ENCODE data around the gene OBP2B. TPM values are rescaled to one million over a fixed set of nuclear protein-coding genes. Genes with fewer than 3 reads are reported as not detected.
"Not testable (repeated sequence)": the region's sequence is repeated elsewhere in the genome, so short reads cannot be mapped to it uniquely, and the experiment has no call there.

The OBP2B gene
- not detected for polyA plus RNA-seq

GRCh38 chr9:133208880-133209300, at the start of gene OBP2B:
Gene OBP2B, minus strand, starts transcription at chr9:133209250. Its CDS starts 51 bp downstream, at chr9:133209199.
- H3K9me3 ChIP-seq (ENCODE audit: control insufficient read depth in 2 of 2, insufficient read depth in 1 of 2, low read depth in 1 of 2, low read length in 1 of 2); H3K4me3 ChIP-seq (ENCODE audit: low read depth in 1 of 2, low read length in 2 of 2); H3K36me3 ChIP-seq (ENCODE audit: control insufficient read depth in 2 of 2, insufficient read depth in 2 of 2, low read length in 1 of 2); H3K27ac ChIP-seq (ENCODE audit: low read depth in 2 of 2, low read length in 1 of 2); H3K4me1 ChIP-seq (ENCODE audit: control insufficient read depth in 2 of 2, insufficient read depth in 2 of 2, low read length in 1 of 2); H3K27me3 ChIP-seq (ENCODE audit: control insufficient read depth in 1 of 2, insufficient read depth in 2 of 2, low read length in 2 of 2): not testable (repeated sequence)
- 80 to 86% methylated on average over 11 of the region's 18 CpGs for WGBS, 2 donors

GRCh38 chr9:133258061-133259015, 49.3 kb upstream of the OBP2B start:
- Histone ChIP-seq H3K36me3 (ENCODE audit: control insufficient read depth in 2 of 2, insufficient read depth in 2 of 2, low read length in 1 of 2) (peaks cover 0 to 23% of the 10 kb centered on the region in 2 donors), H3K27me3 (ENCODE audit: control insufficient read depth in 1 of 2, insufficient read depth in 2 of 2, low read length in 2 of 2) (no peaks in the 10 kb centered on the region), H3K4me3 (ENCODE audit: low read depth in 1 of 2, low read length in 2 of 2) (no peak overlapping the region), H3K9me3 (ENCODE audit: control insufficient read depth in 2 of 2, insufficient read depth in 1 of 2, low read depth in 1 of 2, low read length in 1 of 2) (no peaks in the 10 kb centered on the region), H3K27ac (ENCODE audit: low read depth in 2 of 2, low read length in 1 of 2) (no peak overlapping the region), H3K4me1 (ENCODE audit: control insufficient read depth in 2 of 2, insufficient read depth in 2 of 2, low read length in 1 of 2) (no peaks in the 10 kb centered on the region)
- WGBS, 2 donors = 80 to 84% methylated on average over 21 of the region's 21 CpGs

- 53 to 57% methylated on average over 13 of the region's 13 CpGs for WGBS, 2 donors
- peaks cover 0 to 2% of the 10 kb centered on the region in 2 donors for H3K4me1 ChIP-seq (ENCODE audit: control insufficient read depth in 2 of 2, insufficient read depth in 2 of 2, low read length in 1 of 2)
- no peak overlapping the region for H3K27ac ChIP-seq (ENCODE audit: low read depth in 2 of 2, low read length in 1 of 2)
- H3K36me3 ChIP-seq (ENCODE audit: control insufficient read depth in 2 of 2, insufficient read depth in 2 of 2, low read length in 1 of 2) = peaks cover 0 to 23% of the 10 kb centered on the region in 2 donors
- no peak overlapping the region for H3K4me3 ChIP-seq (ENCODE audit: low read depth in 1 of 2, low read length in 2 of 2)
- no peaks in the 10 kb centered on the region for H3K27me3 ChIP-seq (ENCODE audit: control insufficient read depth in 1 of 2, insufficient read depth in 2 of 2, low read length in 2 of 2)
- no peaks in the 10 kb centered on the region for H3K9me3 ChIP-seq (ENCODE audit: control insufficient read depth in 2 of 2, insufficient read depth in 1 of 2, low read depth in 1 of 2, low read length in 1 of 2)
Measured at GRCh38 chr9:133257465-133257956, 48.5 kb upstream of the OBP2B start.

- no peak overlapping the region for H3K4me3 ChIP-seq (ENCODE audit: low read depth in 1 of 2, low read length in 2 of 2)
- no peak overlapping the region for H3K27ac ChIP-seq (ENCODE audit: low read depth in 2 of 2, low read length in 1 of 2)
- WGBS, 2 donors = 62 to 80% methylated on average over 10 of the region's 10 CpGs
Measured at GRCh38 chr9:133256686-133257091, 47.6 kb upstream of the OBP2B start.

GRCh38 chr9:133256136-133256461, 47.0 kb upstream of the OBP2B start:
- Histone ChIP-seq H3K36me3 (ENCODE audit: control insufficient read depth in 2 of 2, insufficient read depth in 2 of 2, low read length in 1 of 2) (peaks cover 0 to 21% of the 10 kb centered on the region in 2 donors), H3K27me3 (ENCODE audit: control insufficient read depth in 1 of 2, insufficient read depth in 2 of 2, low read length in 2 of 2) (no peaks in the 10 kb centered on the region), H3K4me1 (ENCODE audit: control insufficient read depth in 2 of 2, insufficient read depth in 2 of 2, low read length in 1 of 2) (peaks cover 2 to 12% of the 10 kb centered on the region in 2 donors), H3K4me3 (ENCODE audit: low read depth in 1 of 2, low read length in 2 of 2) (no peak overlapping the region), H3K9me3 (ENCODE audit: control insufficient read depth in 2 of 2, insufficient read depth in 1 of 2, low read depth in 1 of 2, low read length in 1 of 2) (no peaks in the 10 kb centered on the region), H3K27ac (ENCODE audit: low read depth in 2 of 2, low read length in 1 of 2) (no peak overlapping the region)
- 94 to 96% methylated on average over 30 of the region's 30 CpGs for WGBS, 2 donors

More at GRCh38 chr9:133256686-133257091, 47.6 kb upstream of the OBP2B start:
- peaks cover 2 to 10% of the 10 kb centered on the region in 2 donors for H3K4me1 ChIP-seq (ENCODE audit: control insufficient read depth in 2 of 2, insufficient read depth in 2 of 2, low read length in 1 of 2)
- H3K27me3 ChIP-seq (ENCODE audit: control insufficient read depth in 1 of 2, insufficient read depth in 2 of 2, low read length in 2 of 2) = no peaks in the 10 kb centered on the region
- H3K9me3 ChIP-seq (ENCODE audit: control insufficient read depth in 2 of 2, insufficient read depth in 1 of 2, low read depth in 1 of 2, low read length in 1 of 2) = no peaks in the 10 kb centered on the region
- H3K36me3 ChIP-seq (ENCODE audit: control insufficient read depth in 2 of 2, insufficient read depth in 2 of 2, low read length in 1 of 2) = peaks cover 0 to 23% of the 10 kb centered on the region in 2 donors

- Histone ChIP-seq H3K4me3 (ENCODE audit: low read depth in 1 of 2, low read length in 2 of 2) (no peak overlapping the region), H3K9me3 (ENCODE audit: control insufficient read depth in 2 of 2, insufficient read depth in 1 of 2, low read depth in 1 of 2, low read length in 1 of 2) (no peaks in the 10 kb centered on the region), H3K27me3 (ENCODE audit: control insufficient read depth in 1 of 2, insufficient read depth in 2 of 2, low read length in 2 of 2) (no peaks in the 10 kb centered on the region), H3K36me3 (ENCODE audit: control insufficient read depth in 2 of 2, insufficient read depth in 2 of 2, low read length in 1 of 2) (peaks cover 0 to 16% of the 10 kb centered on the region in 2 donors), H3K4me1 (ENCODE audit: control insufficient read depth in 2 of 2, insufficient read depth in 2 of 2, low read length in 1 of 2) (peaks cover 5 to 12% of the 10 kb centered on the region in 2 donors), H3K27ac (ENCODE audit: low read depth in 2 of 2, low read length in 1 of 2) (no peak overlapping the region)
- WGBS, 2 donors = 94 to 95% methylated on average over 42 of the region's 42 CpGs
Measured at GRCh38 chr9:133255371-133256135, 46.5 kb upstream of the OBP2B start.

GRCh38 chr9:133254471-133254870, 45.4 kb upstream of the OBP2B start:
- H3K4me1 ChIP-seq (ENCODE audit: control insufficient read depth in 2 of 2, insufficient read depth in 2 of 2, low read length in 1 of 2) = peaks cover 5 to 12% of the 10 kb centered on the region in 2 donors
- H3K27me3 ChIP-seq (ENCODE audit: control insufficient read depth in 1 of 2, insufficient read depth in 2 of 2, low read length in 2 of 2) = no peaks in the 10 kb centered on the region
- peaks cover 0 to 8% of the 10 kb centered on the region in 2 donors for H3K36me3 ChIP-seq (ENCODE audit: control insufficient read depth in 2 of 2, insufficient read depth in 2 of 2, low read length in 1 of 2)
- 91 to 93% methylated on average over 5 of the region's 5 CpGs for WGBS, 2 donors
- no peak overlapping the region for H3K27ac ChIP-seq (ENCODE audit: low read depth in 2 of 2, low read length in 1 of 2)
- H3K9me3 ChIP-seq (ENCODE audit: control insufficient read depth in 2 of 2, insufficient read depth in 1 of 2, low read depth in 1 of 2, low read length in 1 of 2) = no peaks in the 10 kb centered on the region
- H3K4me3 ChIP-seq (ENCODE audit: low read depth in 1 of 2, low read length in 2 of 2) = no peak overlapping the region

GRCh38 chr9:133253268-133253667, 44.2 kb upstream of the OBP2B start:
- Histone ChIP-seq H3K9me3 (ENCODE audit: control insufficient read depth in 2 of 2, insufficient read depth in 1 of 2, low read depth in 1 of 2, low read length in 1 of 2) (no peaks in the 10 kb centered on the region), H3K4me1 (ENCODE audit: control insufficient read depth in 2 of 2, insufficient read depth in 2 of 2, low read length in 1 of 2) (peaks cover 8 to 12% of the 10 kb centered on the region in 2 donors), H3K27ac (ENCODE audit: low read depth in 2 of 2, low read length in 1 of 2) (peak overlapping the region; percentile 95 to 96), H3K27me3 (ENCODE audit: control insufficient read depth in 1 of 2, insufficient read depth in 2 of 2, low read length in 2 of 2) (no peaks in the 10 kb centered on the region), H3K4me3 (ENCODE audit: low read depth in 1 of 2, low read length in 2 of 2) (no peak overlapping the region), H3K36me3 (ENCODE audit: control insufficient read depth in 2 of 2, insufficient read depth in 2 of 2, low read length in 1 of 2) (peaks cover 0 to 8% of the 10 kb centered on the region in 2 donors)
- 35 to 40% methylated on average over 1 of the region's 1 CpG for WGBS, 2 donors

GRCh38 chr9:133252301-133253020, 43.4 kb upstream of the OBP2B start:
- Histone ChIP-seq H3K36me3 (ENCODE audit: control insufficient read depth in 2 of 2, insufficient read depth in 2 of 2, low read length in 1 of 2) (peaks cover 0 to 7% of the 10 kb centered on the region in 2 donors), H3K9me3 (ENCODE audit: control insufficient read depth in 2 of 2, insufficient read depth in 1 of 2, low read depth in 1 of 2, low read length in 1 of 2) (no peaks in the 10 kb centered on the region), H3K27ac (ENCODE audit: low read depth in 2 of 2, low read length in 1 of 2) (peak overlapping the region; percentile 95 to 96), H3K4me3 (ENCODE audit: low read depth in 1 of 2, low read length in 2 of 2) (peak overlapping the region; percentile 19 to 28), H3K4me1 (ENCODE audit: control insufficient read depth in 2 of 2, insufficient read depth in 2 of 2, low read length in 1 of 2) (peaks cover 8 to 12% of the 10 kb centered on the region in 2 donors), H3K27me3 (ENCODE audit: control insufficient read depth in 1 of 2, insufficient read depth in 2 of 2, low read length in 2 of 2) (no peaks in the 10 kb centered on the region)
- 45% methylated on average over 16 of the region's 16 CpGs for WGBS, 2 donors

All from esophagus (tissue), 2 donors.